SK-N-SH (cell line): ENCODE data around the gene EEF2. TPM values are rescaled to one million over a fixed set of nuclear protein-coding genes. Genes with fewer than 3 reads are reported as not detected.

Source experiments
- CTCF ChIA-PET: fragments of 300-600, 350-600 bp; formaldehyde crosslinking; extraction: SDS; loops from one replicate; lab custom pipeline; 2021; lab: Yijun Ruan, JAX
- POLR2A ChIA-PET: fragments of 350-600 bp; sonication (Branson Sonifier 250); formaldehyde crosslinking; extraction: SDS; loops from one replicate; lab custom pipeline; 2020; ENCODE audit warnings: antibody characterized with exemption, inconsistent platforms; lab: Yijun Ruan, JAX
- DNase-seq: peaks from one replicate; pipeline ENCODE4 v3.0.0; 2012
- H2AFZ ChIP-seq: fragments of 200-600 bp; sonication (generic); 2 replicates; pipeline ENCODE4 v1.8.1; 2016; ENCODE audit warnings: antibody characterized with exemption, mild to moderate bottlenecking, low read depth
- H3F3A ChIP-seq: fragments of 200-600 bp; sonication (generic); replicated peaks from 2 replicates; pipeline ENCODE3; 2016; ENCODE audit warnings: antibody characterized with exemption, mild to moderate bottlenecking; ENCODE audit not compliant: insufficient read depth
- H3K27ac ChIP-seq, 2 experiments: fragments of 200-500 bp in 1 of 2; fragments of 200-600 bp in 1 of 2; sonication (Bioruptor generic) in 1 of 2; sonication (generic), shearing (Covaris generic) in 1 of 2; 2 replicates each; pipeline versions ENCODE4 v1.5.1 to v1.6.1; 2014 to 2016; ENCODE audit warnings: low read depth in 2 of 2, inconsistent platforms in 1 of 2, low read length in 1 of 2, mild to moderate bottlenecking in 1 of 2, mixed read lengths in 1 of 2
- H3K27me3 ChIP-seq: fragments of 200-600 bp; sonication (generic), shearing (Covaris generic); 2 replicates; pipeline ENCODE4 v1.6.1; 2016; ENCODE audit warnings: mixed run types; ENCODE audit not compliant: insufficient read depth
- H3K36me3 ChIP-seq, 2 experiments: fragments of 200-500 bp in 1 of 2; fragments of 200-600 bp in 1 of 2; sonication (Bioruptor generic) in 1 of 2; sonication (generic) in 1 of 2; replicated peaks in 1 of 2; 2 replicates each; pipeline versions ENCODE3 to v1.5.1; 2014 to 2016; ENCODE audit warnings: low read length in 1 of 2, mild to moderate bottlenecking in 1 of 2; ENCODE audit not compliant: insufficient read depth in 2 of 2, control insufficient read depth in 1 of 2
- H3K4me1 ChIP-seq, 2 experiments: fragments of 200-500 bp in 1 of 2; fragments of 200-600 bp in 1 of 2; sonication (Bioruptor generic) in 1 of 2; sonication (generic), shearing (Covaris generic) in 1 of 2; 2 replicates each; pipeline versions ENCODE4 v1.5.1 to v1.6.1; 2014 to 2016; ENCODE audit warnings: low read depth in 1 of 2, low read length in 1 of 2, mixed run types in 1 of 2; ENCODE audit not compliant: insufficient read depth in 2 of 2, control insufficient read depth in 1 of 2
- H3K4me2 ChIP-seq: fragments of 200-600 bp; sonication (generic), shearing (Covaris generic); 2 replicates; pipeline ENCODE4 v1.6.1; 2017; ENCODE audit warnings: mixed run types
- H3K4me3 ChIP-seq, 2 experiments: fragments of 200-500 bp in 1 of 2; fragments of 200-600 bp in 1 of 2; sonication (Bioruptor generic) in 1 of 2; sonication (generic), shearing (Covaris generic) in 1 of 2; 2 replicates each; pipeline versions ENCODE4 v1.5.1 to v1.8.1; 2014 to 2016; ENCODE audit warnings: low read depth in 2 of 2, inconsistent platforms in 1 of 2, low read length in 1 of 2, mild to moderate bottlenecking in 1 of 2, mixed read lengths in 1 of 2, moderate library complexity in 1 of 2
- H3K79me2 ChIP-seq: fragments of 200-600 bp; sonication (generic); 2 replicates; pipeline ENCODE4 v1.8.1; 2017; ENCODE audit warnings: mild to moderate bottlenecking; ENCODE audit not compliant: insufficient read depth
- H3K9ac ChIP-seq: fragments of 200-600 bp; sonication (generic); 2 replicates; pipeline ENCODE4 v1.6.1; 2017; ENCODE audit warnings: mixed run types
- H3K9me2 ChIP-seq: fragments of 200-600 bp; sonication (generic); 2 replicates; pipeline ENCODE4 v1.6.1; 2017; ENCODE audit warnings: mixed run types
- H3K9me3 ChIP-seq: fragments of 200-600 bp; sonication (generic); 2 replicates; pipeline ENCODE4 v1.6.1; 2017; ENCODE audit warnings: mixed run types, mild to moderate bottlenecking, moderate library complexity
- H4K20me1 ChIP-seq: fragments of 200-600 bp; sonication (generic); 2 replicates; pipeline ENCODE4 v1.6.1; 2017; ENCODE audit warnings: mild to moderate bottlenecking, mixed run types; ENCODE audit not compliant: insufficient read depth
- CTCF ChIP-seq: fragments of 200-600 bp; sonication (generic); IDR thresholded peaks from 2 replicates; pipeline ENCODE4 v1.6.1; 2017; ENCODE audit warnings: antibody characterized with exemption, mild to moderate bottlenecking, moderate library complexity
- EP300 ChIP-seq, 2 experiments: IDR thresholded peaks; 2 replicates each; pipeline versions ENCODE4 v1.4.0 to v1.6.1; 2012; ENCODE audit warnings: borderline replicate concordance in 1 of 2, low read depth in 1 of 2, low read length in 1 of 2
- EZH2phosphoT487 ChIP-seq: fragments of 200-600 bp; sonication (generic); IDR thresholded peaks from 2 replicates; pipeline ENCODE4 v1.6.1; 2017; ENCODE audit warnings: low read depth, mixed run types, mild to moderate bottlenecking, antibody characterized with exemption, moderate library complexity, borderline replicate concordance
- FOSL2 ChIP-seq: IDR thresholded peaks from 2 replicates; pipeline ENCODE4 v1.4.0; 2012; ENCODE audit warnings: low read depth, mild to moderate bottlenecking, moderate library complexity, borderline replicate concordance
- IRF3 ChIP-seq: fragments of 150-350 bp; IDR thresholded peaks from 2 replicates; pipeline ENCODE4 v1.6.1; 2016; ENCODE audit warnings: mild to moderate bottlenecking, low read depth, low read length
- JUND ChIP-seq: IDR thresholded peaks from 2 replicates; pipeline ENCODE4 v1.4.0; 2012
- MEF2A ChIP-seq: IDR thresholded peaks from 2 replicates; pipeline ENCODE4 v1.4.0; 2012; ENCODE audit warnings: low read depth, borderline replicate concordance
- NFIC ChIP-seq: IDR thresholded peaks from 2 replicates; pipeline ENCODE4 v1.4.0; 2012; ENCODE audit warnings: borderline replicate concordance
- NRF1 ChIP-seq: IDR thresholded peaks from 2 replicates; pipeline ENCODE4 v1.6.1; 2012; ENCODE audit warnings: low read depth, mild to moderate bottlenecking, low read length
- PBX3 ChIP-seq: IDR thresholded peaks from 2 replicates; pipeline ENCODE4; 2012
- RCOR1 ChIP-seq: fragments of 150-350 bp; IDR thresholded peaks from 2 replicates; pipeline ENCODE4 v1.6.1; 2017; ENCODE audit warnings: antibody characterized with exemption, low read length
- RXRA ChIP-seq: IDR thresholded peaks from 2 replicates; pipeline ENCODE4 v1.4.0; 2012; ENCODE audit warnings: low read depth, mild to moderate bottlenecking, borderline replicate concordance
- TAF1 ChIP-seq: IDR thresholded peaks from 2 replicates; pipeline ENCODE4 v1.6.1; 2012; ENCODE audit warnings: low read depth, mild to moderate bottlenecking, low read length, moderate library complexity, borderline replicate concordance
- TEAD4 ChIP-seq: IDR thresholded peaks from 2 replicates; pipeline ENCODE4 v1.4.0; 2012; ENCODE audit warnings: mild to moderate bottlenecking, borderline replicate concordance; ENCODE audit not compliant: insufficient read depth
- YY1 ChIP-seq: IDR thresholded peaks from 2 replicates; pipeline ENCODE4 v1.4.0; 2012; ENCODE audit warnings: low read depth, mild to moderate bottlenecking
- ZBTB33 ChIP-seq: IDR thresholded peaks from 2 replicates; pipeline ENCODE4 v1.4.0; 2012; ENCODE audit warnings: low read depth, borderline replicate concordance
- WGBS: methylation state at CpG from one replicate; pipeline ENCODE4 v1.1.6; 2017; ENCODE audit warnings: low lambda C conversion rate; 5-methylcytosine and 5-hydroxymethylcytosine counted together
- polyA plus RNA-seq, 3 experiments: library from polyadenylated mRNA; depleted of rRNA; stranded (reverse); fragments of >200 nt; gene quantifications; 2 replicates each; pipeline ENCODE4 v1.2.3, GENCODE V29; 2012

Gene EEF2
- polyA plus RNA-seq, 1 of the 3 experiments (the other 2 are of a cell fraction), result 1,553 TPM

GRCh38 chr19:4013886-4014540 is 28.8 kb upstream of the EEF2 start:
- Histone ChIP-seq H3K9ac (no peak overlapping the region), H3K9me3 (no peaks in the 10 kb centered on the region), H3K4me3 (no peak overlapping the region), H3K79me2 (peaks cover 81% of the 10 kb centered on the region), H3K4me2 (no peak overlapping the region), H3K27ac (peak overlapping the region in 1 of 2 experiments; percentile 84; a peak in 2 of 4 replicates), H3K4me1 (peaks cover 6 to 42% of the 10 kb centered on the region in 2 experiments; a peak in 1 of 4 replicates), H2AFZ (no peak overlapping the region), H3K9me2 (no peaks in the 10 kb centered on the region), H3K36me3 (peaks cover 0 to 37% of the 10 kb centered on the region in 2 experiments), H4K20me1 (peaks cover 92% of the 10 kb centered on the region), H3F3A (no peaks in the 10 kb centered on the region), H3K27me3 (no peaks in the 10 kb centered on the region)
- 96% methylated on average over 15 of the region's 20 CpGs for WGBS
- ChIA-PET CTCF (interaction anchor here (1.3 kb wide), 1 partner anchor 26 kb away, joined by 4 read pairs; no protein-coding TSS in a partner anchor), POLR2A (interaction anchor here (1.1 to 1.5 kb wide), 2 partner anchors 15 to 29 kb away, joined by 3 to 6 read pairs; partner anchors contain the start of gene EEF2)
- TF ChIP-seq RCOR1 (no peak), EZH2phosphoT487 (no peak), EP300 (IDR thresholded peaks at IDR 0.05; ENCODE audit: borderline replicate concordance in 1 of 2, low read depth in 1 of 2, low read length in 1 of 2) (no peak), ZBTB33 (no peak), JUND (no peak), NFIC (no peak), TEAD4 (no peak), IRF3 (no peak)
- peak; percentile 38 for DNase-seq

GRCh38 chr19:4012975-4013634 is 27.8 kb upstream of the EEF2 start:
- no peaks in the 10 kb centered on the region for H3F3A ChIP-seq
- peaks cover 0 to 37% of the 10 kb centered on the region in 2 experiments for H3K36me3 ChIP-seq
- H4K20me1 ChIP-seq, result peaks cover 90% of the 10 kb centered on the region
- H3K27me3 ChIP-seq, result no peaks in the 10 kb centered on the region
- ChIA-PET CTCF (interaction anchor here (0.8 kb wide), 1 partner anchor 25 kb away, joined by 3 read pairs; no protein-coding TSS in a partner anchor), POLR2A (no interaction called here)
- H3K79me2 ChIP-seq, result peaks cover 81% of the 10 kb centered on the region
- H3K9me2 ChIP-seq, result no peaks in the 10 kb centered on the region
- no peak overlapping the region for H2AFZ ChIP-seq
- H3K27ac ChIP-seq, result no peak overlapping the region
- no peak overlapping the region for H3K4me3 ChIP-seq
- H3K4me2 ChIP-seq, result no peak overlapping the region
- H3K9me3 ChIP-seq, result no peaks in the 10 kb centered on the region
- DNase-seq, result peak; percentile 6
- peaks cover 12 to 49% of the 10 kb centered on the region in 2 experiments; a peak in 2 of 4 replicates for H3K4me1 ChIP-seq
- H3K9ac ChIP-seq, result no peak overlapping the region
- WGBS, result 95% methylated on average over 18 of the region's 33 CpGs
- no peak for TF ChIP-seq MEF2A
- TF ChIP-seq JUND, result no peak
- TF ChIP-seq EP300 (IDR thresholded peaks at IDR 0.05; ENCODE audit: borderline replicate concordance in 1 of 2, low read depth in 1 of 2, low read length in 1 of 2), result no peak
- TF ChIP-seq TEAD4, result no peak
- TF ChIP-seq YY1, result no peak
- no peak for TF ChIP-seq NRF1
- no peak for TF ChIP-seq CTCF
- TF ChIP-seq RCOR1, result no peak
- no peak for TF ChIP-seq RXRA
- TF ChIP-seq FOSL2, result no peak
- TF ChIP-seq TAF1, result no peak
- TF ChIP-seq PBX3, result no peak
- no peak for TF ChIP-seq ZBTB33
